Ovary (tissue), 3 donors: ENCODE results near the gene IDH3A.

Experiments
- EP300 ChIP-seq: sonication (generic); formaldehyde crosslinking; IDR thresholded peaks from one replicate; pipeline ENCODE4 v1.6.1; 2017; ENCODE audit warnings: antibody characterized with exemption
- POLR2A ChIP-seq: fragments of 450-650 bp; IDR thresholded peaks from one replicate; pipeline ENCODE4 v1.6.1; 2017; ENCODE audit warnings: antibody characterized with exemption, mild to moderate bottlenecking, moderate library complexity
- TF ChIP-seq, protein P1 (sequence below), 3 donors: fragments of 450-650 bp in 2 of 3; fragments of 200-600 bp in 1 of 3; IDR thresholded peaks; one replicate each; pipeline versions ENCODE4 v1.5.1 to v1.8.0; 2016 to 2022; ENCODE audit warnings: antibody characterized with exemption in 3 of 3, mild to moderate bottlenecking in 1 of 3
- donor health status: DM: no; HTN: no; CAD: no.

DNA sequence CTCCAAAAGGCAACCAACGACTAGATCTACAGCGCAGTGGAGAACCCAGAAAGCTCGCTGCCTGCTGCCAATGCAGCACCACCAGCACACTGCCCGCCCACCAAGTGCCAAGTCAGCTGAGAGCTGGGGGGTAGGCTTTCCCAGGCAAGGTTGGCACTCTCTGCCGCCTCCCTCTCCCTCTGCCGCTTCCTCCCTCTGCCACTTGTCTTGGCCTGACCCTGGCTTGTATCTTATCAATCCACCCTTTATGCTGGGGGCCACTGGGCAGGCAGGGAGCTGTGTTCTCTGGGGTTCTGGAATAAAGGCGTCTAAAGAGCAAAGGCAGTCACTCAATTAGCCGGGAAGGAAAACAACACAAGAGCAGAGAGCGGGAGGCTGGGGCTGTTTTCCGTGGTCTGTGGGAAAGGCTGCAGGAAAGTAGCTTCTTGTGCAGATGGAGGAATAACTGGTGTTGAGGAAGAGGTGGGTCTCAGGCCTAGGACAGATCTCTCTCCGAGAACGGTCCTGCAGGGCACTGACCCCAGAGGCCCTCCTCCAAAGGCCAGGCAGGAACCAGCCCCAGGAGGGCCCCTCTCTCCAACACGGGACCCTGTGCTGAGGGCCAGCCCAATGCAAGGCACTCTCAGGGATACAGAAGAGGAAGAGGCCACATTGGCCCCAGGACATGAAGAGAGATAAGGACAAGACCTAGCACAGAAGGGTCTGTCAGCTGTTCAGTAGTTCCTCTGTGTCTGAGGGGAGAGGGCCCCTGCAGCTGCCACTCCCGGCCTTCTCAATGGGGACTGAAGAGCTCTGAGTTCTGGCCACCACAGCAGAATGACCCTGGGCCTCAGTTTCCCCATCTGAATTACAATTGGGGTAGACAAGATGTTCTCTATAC is 54.4 kb downstream of the IDH3A start:
- no peak for TF ChIP-seq POLR2A
- TF ChIP-seq, protein P1, sequence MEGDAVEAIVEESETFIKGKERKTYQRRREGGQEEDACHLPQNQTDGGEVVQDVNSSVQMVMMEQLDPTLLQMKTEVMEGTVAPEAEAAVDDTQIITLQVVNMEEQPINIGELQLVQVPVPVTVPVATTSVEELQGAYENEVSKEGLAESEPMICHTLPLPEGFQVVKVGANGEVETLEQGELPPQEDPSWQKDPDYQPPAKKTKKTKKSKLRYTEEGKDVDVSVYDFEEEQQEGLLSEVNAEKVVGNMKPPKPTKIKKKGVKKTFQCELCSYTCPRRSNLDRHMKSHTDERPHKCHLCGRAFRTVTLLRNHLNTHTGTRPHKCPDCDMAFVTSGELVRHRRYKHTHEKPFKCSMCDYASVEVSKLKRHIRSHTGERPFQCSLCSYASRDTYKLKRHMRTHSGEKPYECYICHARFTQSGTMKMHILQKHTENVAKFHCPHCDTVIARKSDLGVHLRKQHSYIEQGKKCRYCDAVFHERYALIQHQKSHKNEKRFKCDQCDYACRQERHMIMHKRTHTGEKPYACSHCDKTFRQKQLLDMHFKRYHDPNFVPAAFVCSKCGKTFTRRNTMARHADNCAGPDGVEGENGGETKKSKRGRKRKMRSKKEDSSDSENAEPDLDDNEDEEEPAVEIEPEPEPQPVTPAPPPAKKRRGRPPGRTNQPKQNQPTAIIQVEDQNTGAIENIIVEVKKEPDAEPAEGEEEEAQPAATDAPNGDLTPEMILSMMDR (IDR thresholded peaks at IDR 0.05) = no peak
- TF ChIP-seq EP300 = no peak
